C4-2B (cell line): ENCODE data around the gene HLTF.
"Not testable (repeated sequence)": the region's sequence is repeated elsewhere in the genome, so short reads cannot be mapped to it uniquely, and the experiment has no call there.

Experiments
- H3K27ac ChIP-seq: fragments of 450-650 bp; 2 replicates; pipeline ENCODE4 v1.5.1; 2017
- CTCF ChIP-seq: fragments of 450-650 bp; conservative IDR thresholded peaks from 2 replicates; pipeline ENCODE4 v1.5.1; 2017; ENCODE audit warnings: mild to moderate bottlenecking
- ZFX ChIP-seq: fragments of 450-650 bp; IDR thresholded peaks from 2 replicates; pipeline ENCODE4 v1.6.1; 2017

Gene HLTF

DNA sequence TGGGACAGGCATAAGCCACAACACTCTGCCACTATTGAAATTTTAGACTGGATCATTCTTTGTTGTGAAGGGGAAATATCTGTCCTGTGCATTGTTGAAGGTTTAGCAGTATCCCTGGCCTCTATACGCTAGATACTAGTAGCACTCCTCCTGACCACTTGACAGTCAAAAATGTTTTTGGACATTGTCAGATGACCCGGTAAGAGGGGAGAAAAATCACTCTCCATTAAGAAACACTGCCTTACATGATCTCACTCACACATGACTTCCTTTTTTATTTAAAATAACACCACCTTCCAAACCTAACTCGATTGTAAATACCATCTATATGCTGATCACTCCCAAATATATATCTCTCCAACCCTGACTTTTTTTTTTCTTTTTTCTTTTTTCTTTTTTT lies 15.3 kb upstream of the HLTF start:
- TF ChIP-seq CTCF (no peak), ZFX (no peak)
- no peak overlapping the region for H3K27ac ChIP-seq

GRCh38 chr3:149101154-149101553 lies 14.8 kb upstream of the HLTF start:
- TF ChIP-seq ZFX: no peak
- no peak for TF ChIP-seq CTCF
- H3K27ac ChIP-seq: no peak overlapping the region

GRCh38 chr3:149097987-149098386 lies 11.7 kb upstream of the HLTF start:
- H3K27ac ChIP-seq: not testable (repeated sequence)

GRCh38 chr3:149095487-149095886 lies 9.2 kb upstream of the HLTF start:
- no peak for TF ChIP-seq CTCF
- TF ChIP-seq ZFX: no peak
- no peak overlapping the region for H3K27ac ChIP-seq

DNA sequence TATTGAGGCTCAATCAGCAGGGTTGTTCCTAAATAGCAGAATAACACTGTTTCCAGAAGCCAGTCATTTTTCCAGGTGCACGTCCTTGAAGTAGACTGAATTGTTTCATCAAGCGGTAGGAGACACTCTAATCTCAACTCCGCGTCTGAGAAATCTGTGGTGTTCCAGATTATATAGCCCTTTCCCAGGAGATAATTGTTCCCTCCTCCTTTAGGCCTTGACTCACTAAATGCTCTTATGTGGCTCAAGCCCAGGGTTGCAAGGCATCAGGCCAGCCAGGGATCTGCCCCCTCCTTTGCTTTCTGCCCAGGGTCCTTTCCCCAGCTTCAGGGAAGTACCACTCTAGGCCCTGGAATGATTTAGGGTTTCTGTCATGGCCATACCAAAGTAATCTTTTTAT lies 5.7 kb upstream of the HLTF start:
- no peak for TF ChIP-seq ZFX
- no peak for TF ChIP-seq CTCF
- no peak overlapping the region for H3K27ac ChIP-seq

GRCh38 chr3:149090907-149091306 lies 4.6 kb upstream of the HLTF start:
- H3K27ac ChIP-seq: no peak overlapping the region
- TF ChIP-seq CTCF: no peak
- TF ChIP-seq ZFX: no peak

DNA sequence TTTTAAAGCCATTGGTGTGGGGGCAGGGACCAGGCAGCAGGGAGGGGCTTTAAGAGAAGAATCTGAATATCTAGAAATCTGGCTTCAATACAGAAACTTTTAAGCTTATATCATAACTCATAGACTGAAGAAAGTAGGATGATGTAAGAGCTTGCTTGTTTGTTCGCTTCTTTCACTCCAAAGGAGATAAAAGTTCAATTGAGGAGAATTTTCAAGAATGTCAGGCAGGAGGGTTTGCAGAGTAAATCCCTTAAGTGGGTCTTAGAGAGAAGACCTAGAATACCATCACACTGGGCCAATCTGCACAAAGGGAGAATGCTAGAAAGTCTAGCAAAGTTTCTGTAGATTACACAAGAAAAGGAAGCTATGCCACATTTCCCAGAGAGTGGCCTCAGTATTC lies 4.1 kb upstream of the HLTF start:
- TF ChIP-seq ZFX: no peak
- TF ChIP-seq CTCF: no peak
- no peak overlapping the region for H3K27ac ChIP-seq

DNA sequence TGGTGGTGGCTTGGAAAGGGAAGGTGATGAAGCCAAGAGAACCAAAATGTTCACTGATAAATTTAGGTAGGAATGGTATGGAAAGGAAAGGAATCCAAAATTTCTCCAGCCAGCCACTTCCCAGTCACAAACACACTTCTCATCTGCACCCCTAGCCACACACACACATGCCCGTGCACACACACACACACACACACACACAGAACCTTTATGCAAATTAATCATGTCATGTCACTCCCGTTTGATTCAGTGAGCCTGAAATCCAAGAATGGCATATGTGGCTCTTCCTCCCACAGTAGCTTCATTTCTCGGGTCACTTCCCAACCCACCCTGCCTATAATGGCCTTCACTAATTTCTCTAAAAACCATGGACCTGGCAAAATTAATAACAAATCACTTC lies 3.1 kb upstream of the HLTF start:
- TF ChIP-seq ZFX: no peak
- TF ChIP-seq CTCF: no peak
- no peak overlapping the region for H3K27ac ChIP-seq
